ENCODE measurements around the gene SLC4A1. TPM values are rescaled to one million over a fixed set of nuclear protein-coding genes. Genes with fewer than 3 reads are reported as not detected.

SLC4A1 gene
- total and polyA plus RNA-seq, 3 donors from 2014 or later: 0.12 to 0.71 (median 0.37) TPM

- DNase-seq: no peak
- WGBS, 2 donors: 92 to 98% methylated on average over 2 to 6 of the region's 6 CpGs
- no peaks in the 10 kb centered on the region for H3K9me3 ChIP-seq
- H3K4me3 ChIP-seq: no peak overlapping the region
- no peaks in the 10 kb centered on the region for H3K4me1 ChIP-seq
- no peaks in the 10 kb centered on the region for H3K36me3 ChIP-seq (ENCODE audit: low read depth, missing control alignments)
- H3K27me3 ChIP-seq: no peaks in the 10 kb centered on the region
- intact Hi-C loops (cut with DNase I; ENCODE audit: low total_unique reads): no loop called here
- H3K27ac ChIP-seq: no peak overlapping the region
- TF ChIP-seq POLR2A (IDR thresholded peaks at IDR 0.05) (no peak), CTCF (IDR thresholded peaks at IDR 0.05) (no peak)
These were observed 7.6 kb downstream of the SLC4A1 start for GRCh38 chr17:44260296-44260695.

GRCh38 chr17:44258811-44259351, 9.1 kb downstream of the SLC4A1 start:
- Histone ChIP-seq H3K9me3 (no peaks in the 10 kb centered on the region), H3K4me3 (no peak overlapping the region), H3K36me3 (ENCODE audit: low read depth, missing control alignments) (no peaks in the 10 kb centered on the region), H3K27me3 (no peaks in the 10 kb centered on the region), H3K4me1 (no peaks in the 10 kb centered on the region), H3K27ac (no peak overlapping the region)
- no peak for DNase-seq
- TF ChIP-seq POLR2A (IDR thresholded peaks at IDR 0.05): no peak
- TF ChIP-seq CTCF (IDR thresholded peaks at IDR 0.05): no peak
- WGBS, 2 donors: 86 to 88% methylated on average over 11 to 17 of the region's 17 CpGs
- intact Hi-C loops (cut with DNase I; ENCODE audit: low total_unique reads): no loop called here

GRCh38 chr17:44257815-44258760, 9.8 kb downstream of the SLC4A1 start:
- no peak for DNase-seq
- intact Hi-C loops (cut with DNase I; ENCODE audit: low total_unique reads): no loop called here
- H3K27me3 ChIP-seq: no peaks in the 10 kb centered on the region
- H3K27ac ChIP-seq: no peak overlapping the region
- TF ChIP-seq POLR2A (IDR thresholded peaks at IDR 0.05): no peak
- no peak for TF ChIP-seq CTCF (IDR thresholded peaks at IDR 0.05)
- H3K9me3 ChIP-seq: no peaks in the 10 kb centered on the region
- no peaks in the 10 kb centered on the region for H3K4me1 ChIP-seq
- WGBS, 2 donors: 90 to 93% methylated on average over 21 to 23 of the region's 23 CpGs
- H3K36me3 ChIP-seq (ENCODE audit: low read depth, missing control alignments): no peaks in the 10 kb centered on the region
- no peak overlapping the region for H3K4me3 ChIP-seq

GRCh38 chr17:44256671-44257070, 11.3 kb downstream of the SLC4A1 start:
- Histone ChIP-seq H3K27me3 (no peaks in the 10 kb centered on the region), H3K27ac (no peak overlapping the region), H3K36me3 (ENCODE audit: low read depth, missing control alignments) (no peaks in the 10 kb centered on the region), H3K9me3 (no peaks in the 10 kb centered on the region), H3K4me3 (no peak overlapping the region), H3K4me1 (no peaks in the 10 kb centered on the region)
- TF ChIP-seq POLR2A (IDR thresholded peaks at IDR 0.05) (no peak), CTCF (IDR thresholded peaks at IDR 0.05) (no peak)
- 83 to 89% methylated on average over 4 of the region's 4 CpGs for WGBS, 2 donors
- no peak for DNase-seq
- intact Hi-C loops (cut with DNase I; ENCODE audit: low total_unique reads): no loop called here

Measured in testis (tissue), 3 donors.